HG03565 (cell line): ENCODE data around the gene FBXW12.

Source experiments
- ATAC-seq: cut with Tn5 transposase; IDR thresholded peaks from one replicate; pipeline ENCODE4 v1.9.1; 2021; ENCODE audit warnings: mild to moderate bottlenecking, moderate library complexity; ENCODE audit not compliant: unreplicated experiment

FBXW12 gene

GRCh38 chr3:48407542-48408099, 35.6 kb downstream of the FBXW12 start:
- no peak for ATAC-seq

DNA sequence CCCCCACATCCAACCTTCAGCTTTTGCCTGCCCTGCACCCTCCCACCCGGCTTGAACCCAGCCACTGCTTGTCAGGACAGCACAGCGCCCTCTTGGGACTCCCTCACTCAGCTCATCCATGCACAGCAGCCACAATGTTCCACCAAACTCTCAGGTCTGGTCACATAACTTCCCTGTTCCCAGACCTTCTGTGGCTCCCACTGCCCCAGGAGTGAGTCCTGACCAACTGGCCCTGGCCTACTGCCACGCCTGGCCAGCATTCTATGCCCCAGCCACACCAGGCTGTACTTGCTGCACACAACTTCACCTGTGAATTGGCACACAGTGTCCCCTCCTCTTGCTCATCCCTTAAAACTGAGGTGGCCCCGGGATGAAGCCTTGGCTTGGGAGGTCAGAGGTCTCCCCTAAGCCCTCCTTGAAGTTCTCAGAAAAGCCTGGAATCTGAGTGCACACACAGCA, 36.8 kb downstream of the FBXW12 start:
- no peak for ATAC-seq

DNA sequence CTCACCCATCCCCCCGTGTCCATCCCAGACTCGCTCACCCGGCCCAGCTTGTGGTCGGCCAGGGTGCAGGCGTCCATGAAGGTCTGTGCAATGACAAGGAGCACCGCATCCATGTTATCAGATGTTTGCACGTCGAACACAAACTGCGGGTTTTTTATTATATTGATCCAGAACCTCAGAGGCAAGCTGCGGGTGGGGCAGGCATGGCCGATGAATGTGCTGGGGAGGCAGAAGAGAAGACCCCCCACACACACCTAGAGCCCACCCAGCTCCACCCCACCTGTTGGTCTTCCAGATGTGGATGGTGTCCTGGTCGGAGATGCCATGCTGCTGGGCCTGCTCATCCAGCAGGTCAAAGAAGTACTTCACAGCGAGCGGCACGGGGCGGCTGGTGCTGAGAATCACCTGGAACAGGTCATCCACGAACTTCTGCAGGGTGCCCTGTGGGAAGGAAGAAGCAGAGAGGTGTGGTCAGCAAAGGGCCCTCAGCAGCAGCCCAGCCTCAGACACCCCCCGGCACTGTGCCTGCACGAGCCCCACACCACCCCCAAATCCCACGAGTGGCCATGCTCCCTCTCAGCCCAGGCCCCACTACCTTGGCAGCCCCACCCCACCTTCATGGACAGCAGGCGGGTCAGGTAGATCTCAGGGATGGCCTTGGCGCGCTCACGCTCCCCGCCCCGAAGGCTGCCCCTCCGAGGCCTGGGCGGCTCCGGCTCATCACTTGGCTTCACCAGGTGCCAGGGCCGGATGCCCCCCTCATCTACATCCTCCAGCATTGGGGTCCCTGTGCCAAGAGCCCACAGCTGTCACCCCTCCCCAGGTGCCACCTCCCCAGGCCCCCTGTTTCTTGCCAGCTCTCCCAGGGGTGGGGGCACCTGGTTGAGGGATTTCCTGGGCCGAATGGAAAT, 37.5 kb downstream of the FBXW12 start:
- no peak for ATAC-seq

GRCh38 chr3:48410205-48411040, 38.4 kb downstream of the FBXW12 start:
- no peak for ATAC-seq

GRCh38 chr3:48411041-48411588, 39.1 kb downstream of the FBXW12 start:
- ATAC-seq: no peak

DNA sequence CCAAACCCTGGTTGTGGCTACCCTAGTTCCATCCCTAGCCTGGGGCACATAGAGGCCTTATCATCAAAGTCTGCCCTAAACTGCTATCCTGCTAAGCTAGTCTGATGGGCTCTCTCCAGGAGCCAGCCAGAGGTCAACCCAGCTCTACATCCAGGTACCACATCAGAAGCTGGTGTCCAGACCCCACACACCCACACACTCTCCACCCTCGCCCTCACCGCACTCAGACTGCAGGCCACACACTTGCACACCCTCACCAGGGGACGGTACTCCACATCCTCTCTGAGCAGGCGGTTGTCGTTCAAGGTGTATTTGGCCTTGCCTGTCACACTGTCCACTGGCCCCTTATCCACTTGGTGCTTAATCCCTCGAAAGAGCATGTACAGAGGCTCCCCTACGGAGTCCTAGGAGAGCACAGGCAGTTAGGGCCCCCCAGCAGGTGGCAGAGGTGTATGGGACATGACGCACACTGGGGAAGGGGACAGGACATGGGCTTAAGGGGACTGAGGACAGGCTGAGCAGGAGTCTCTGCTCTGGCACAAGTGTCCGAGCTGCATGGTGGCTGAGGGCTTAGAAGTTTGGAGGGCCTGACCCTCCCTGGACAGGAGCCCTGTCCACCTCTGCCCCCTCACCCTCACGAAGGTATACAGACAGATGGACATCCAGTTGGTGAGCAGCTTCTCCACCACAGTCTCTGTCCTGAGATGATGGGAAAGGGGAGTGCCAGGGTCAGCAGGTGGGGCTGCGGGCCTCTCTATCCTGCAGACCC, 39.8 kb downstream of the FBXW12 start:
- no peak for ATAC-seq

DNA sequence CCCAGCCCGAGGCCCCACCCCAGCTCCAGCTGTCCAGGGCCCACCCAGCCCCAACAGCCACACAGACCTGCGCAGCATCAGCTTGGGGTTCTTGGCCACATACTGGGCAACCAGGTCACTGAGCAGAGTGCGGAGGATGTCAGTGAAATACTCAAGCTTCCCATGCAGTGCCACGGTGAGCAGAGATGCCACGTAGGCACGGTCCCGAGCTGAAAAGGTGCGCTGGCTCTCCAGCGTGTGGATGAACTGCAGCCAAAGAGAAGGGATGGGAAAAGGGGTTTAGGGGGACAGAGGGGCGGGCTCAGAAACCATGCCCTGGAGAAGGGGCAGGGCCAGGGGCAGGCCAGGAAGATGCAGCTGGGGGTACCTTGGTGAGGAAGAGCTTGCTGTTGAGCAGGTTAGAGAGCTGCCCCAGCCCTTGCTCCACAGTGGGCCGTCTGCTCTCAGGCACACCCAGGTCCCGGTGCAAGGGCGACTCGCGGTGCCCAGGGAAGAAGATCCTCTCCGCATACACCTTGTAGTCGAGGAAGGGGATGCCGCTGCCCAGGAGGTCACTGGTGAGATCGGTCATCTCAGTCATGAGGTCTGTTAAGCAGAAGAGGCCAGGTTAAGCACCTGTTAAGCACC, 40.5 kb downstream of the FBXW12 start:
- no peak for ATAC-seq

GRCh38 chr3:48413086-48413485, 41.1 kb downstream of the FBXW12 start:
- ATAC-seq: no peak

GRCh38 chr3:48413611-48414010, 41.6 kb downstream of the FBXW12 start:
- no peak for ATAC-seq

- no peak for ATAC-seq
Observed at GRCh38 chr3:48414376-48415250, 42.6 kb downstream of the FBXW12 start.

DNA sequence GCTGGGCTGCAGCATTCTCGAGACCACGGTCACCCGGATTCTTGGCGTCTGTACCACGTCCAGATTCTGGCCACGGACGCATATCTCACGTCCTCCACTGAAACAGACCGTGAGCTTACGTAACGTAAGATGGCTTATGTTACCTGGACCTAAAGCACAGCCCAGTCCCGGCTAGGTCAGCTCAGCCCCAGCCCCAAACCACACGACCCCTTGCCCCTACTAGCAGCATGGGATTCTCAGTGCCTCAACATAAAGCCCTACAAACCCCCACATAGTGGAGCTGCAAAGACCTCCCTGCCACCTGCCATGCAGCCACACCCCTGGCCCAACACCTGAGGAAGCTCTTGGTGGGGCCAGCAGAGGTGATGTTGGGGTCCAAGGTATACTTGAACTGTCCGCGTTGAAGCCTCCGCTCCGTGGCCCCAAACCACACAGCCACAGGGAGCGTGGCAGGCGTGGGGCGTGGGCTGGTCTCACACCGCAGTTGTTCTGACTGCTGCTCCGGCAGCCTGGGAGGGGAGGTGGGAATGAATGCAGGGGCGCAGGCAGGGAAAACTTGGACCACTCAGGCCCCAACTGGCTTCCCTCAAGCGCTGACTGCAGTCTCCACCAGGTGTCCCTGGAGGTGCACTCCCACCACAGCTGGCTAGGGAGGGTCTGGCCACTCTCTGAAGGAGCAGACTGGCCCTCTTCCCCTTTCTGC, 43.4 kb downstream of the FBXW12 start:
- no peak for ATAC-seq

GRCh38 chr3:48416091-48416505, 44.1 kb downstream of the FBXW12 start:
- ATAC-seq: no peak

GRCh38 chr3:48416546-48416945, 44.5 kb downstream of the FBXW12 start:
- no peak for ATAC-seq

DNA sequence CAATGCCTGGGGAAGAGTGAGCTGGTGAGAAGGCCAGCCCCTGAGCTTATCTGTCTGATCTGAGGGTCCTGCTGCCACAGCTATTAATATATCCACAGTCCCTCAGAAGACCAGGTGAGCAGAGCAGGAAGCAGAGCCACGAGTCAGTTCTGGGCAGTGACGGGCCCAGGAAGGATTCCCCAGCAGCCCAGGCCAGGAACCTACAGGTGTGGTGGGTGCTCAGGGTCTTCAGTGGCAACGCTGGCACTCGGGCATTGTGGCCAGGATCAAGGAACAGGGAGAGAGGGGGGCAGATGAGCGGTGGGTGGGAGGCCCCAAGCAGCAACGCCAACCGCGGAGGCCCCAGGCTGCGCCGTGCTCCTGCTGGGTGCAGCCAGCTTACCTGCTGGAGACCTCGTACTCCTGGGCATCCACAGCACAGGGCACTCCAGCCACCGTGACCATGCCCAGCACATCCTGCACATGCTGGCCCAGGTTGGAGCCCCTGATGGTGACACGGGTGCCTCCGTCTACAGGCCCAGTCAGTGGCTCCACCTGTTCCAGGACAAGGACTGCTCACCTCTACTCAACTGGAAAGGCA, 45.6 kb downstream of the FBXW12 start:
- ATAC-seq: no peak

- no peak for ATAC-seq
Observed at GRCh38 chr3:48418140-48418539, 46.1 kb downstream of the FBXW12 start.

- ATAC-seq: no peak
Observed at GRCh38 chr3:48418651-48419050, 46.6 kb downstream of the FBXW12 start.

DNA sequence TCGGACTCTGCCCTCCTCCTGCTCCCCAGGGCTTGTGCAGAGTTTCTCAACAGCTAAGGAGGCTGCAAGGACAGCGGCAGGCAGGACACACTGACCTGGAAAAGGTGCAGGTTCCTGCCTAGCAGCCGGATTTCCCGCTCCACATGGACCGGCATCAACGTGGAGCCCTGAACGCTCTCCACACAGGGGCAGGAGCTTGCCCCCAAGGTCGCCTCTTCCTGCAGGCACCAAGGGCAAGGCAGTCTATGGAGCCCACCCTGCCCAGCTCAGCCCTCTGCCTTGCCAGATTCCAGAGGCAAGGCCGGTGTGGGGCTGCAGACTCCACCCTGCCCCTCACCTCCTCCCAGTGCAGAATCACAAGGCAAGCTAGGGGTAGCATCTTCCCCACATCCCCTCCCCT, 47.1 kb downstream of the FBXW12 start:
- ATAC-seq: no peak

- no peak for ATAC-seq
Observed at GRCh38 chr3:48419597-48419996, 47.6 kb downstream of the FBXW12 start.
